Measurements from ENCODE around the gene BIN1. TPM values are rescaled to one million over a fixed set of nuclear protein-coding genes. Genes with fewer than 3 reads are reported as not detected.

Gene BIN1
- total RNA-seq, 1 donor from 2014 or later: 11.8 TPM

- TF ChIP-seq CTCF (IDR thresholded peaks at IDR 0.05; ENCODE audit: insufficient read depth, low read length, severe bottlenecking): no peak
- H3K27me3 ChIP-seq (ENCODE audit: control insufficient read depth, insufficient read depth, low read length): peaks cover 1% of the 10 kb centered on the region
- no peak overlapping the region for H3K4me3 ChIP-seq (ENCODE audit: low read depth, low read length)
- DNase-seq (ENCODE audit: low read depth) (no peak), FAIRE-seq (no peak)
- no peaks in the 10 kb centered on the region for H3K36me3 ChIP-seq (ENCODE audit: control insufficient read depth, insufficient read depth, low read length)
These were observed 12.2 kb downstream of the BIN1 start for GRCh38 chr2:127094509-127095366.

- H3K27me3 ChIP-seq (ENCODE audit: control insufficient read depth, insufficient read depth, low read length): peaks cover 1% of the 10 kb centered on the region
- DNase-seq (ENCODE audit: low read depth) (no peak), FAIRE-seq (no peak)
- H3K36me3 ChIP-seq (ENCODE audit: control insufficient read depth, insufficient read depth, low read length): no peaks in the 10 kb centered on the region
- no peak overlapping the region for H3K4me3 ChIP-seq (ENCODE audit: low read depth, low read length)
- no peak for TF ChIP-seq CTCF (IDR thresholded peaks at IDR 0.05; ENCODE audit: insufficient read depth, low read length, severe bottlenecking)
These were observed 13.2 kb downstream of the BIN1 start for GRCh38 chr2:127093648-127094210.

GRCh38 chr2:127092901-127093516 lies 13.9 kb downstream of the BIN1 start:
- Histone ChIP-seq H3K36me3 (ENCODE audit: control insufficient read depth, insufficient read depth, low read length) (no peaks in the 10 kb centered on the region), H3K4me3 (ENCODE audit: low read depth, low read length) (no peak overlapping the region), H3K27me3 (ENCODE audit: control insufficient read depth, insufficient read depth, low read length) (peaks cover 1% of the 10 kb centered on the region)
- no peak for FAIRE-seq
- TF ChIP-seq CTCF (IDR thresholded peaks at IDR 0.05; ENCODE audit: insufficient read depth, low read length, severe bottlenecking): no peak
- no peak for DNase-seq (ENCODE audit: low read depth)

- Histone ChIP-seq H3K4me3 (ENCODE audit: low read depth, low read length) (no peak overlapping the region), H3K27me3 (ENCODE audit: control insufficient read depth, insufficient read depth, low read length) (peaks cover 1% of the 10 kb centered on the region), H3K36me3 (ENCODE audit: control insufficient read depth, insufficient read depth, low read length) (no peaks in the 10 kb centered on the region)
- no peak for FAIRE-seq
- no peak for DNase-seq (ENCODE audit: low read depth)
- no peak for TF ChIP-seq CTCF (IDR thresholded peaks at IDR 0.05; ENCODE audit: insufficient read depth, low read length, severe bottlenecking)
These were observed 14.6 kb downstream of the BIN1 start for GRCh38 chr2:127092306-127092705.

- H3K4me3 ChIP-seq (ENCODE audit: low read depth, low read length): no peak overlapping the region
- TF ChIP-seq CTCF (IDR thresholded peaks at IDR 0.05; ENCODE audit: insufficient read depth, low read length, severe bottlenecking): no peak
- FAIRE-seq (no peak), DNase-seq (ENCODE audit: low read depth) (no peak)
- peaks cover 1% of the 10 kb centered on the region for H3K27me3 ChIP-seq (ENCODE audit: control insufficient read depth, insufficient read depth, low read length)
- H3K36me3 ChIP-seq (ENCODE audit: control insufficient read depth, insufficient read depth, low read length): no peaks in the 10 kb centered on the region
These were observed 15.1 kb downstream of the BIN1 start for GRCh38 chr2:127091886-127092285.

All from bronchial epithelial cell (primary cell).